Activated T-cell treated with anti-CD3 and anti-CD28 coated beads, Interleukin-2, amount 50 U/mL, for 1 hour (primary cell): ENCODE data around the gene CCDC88B.

Source experiments
- DNase-seq: peaks from one replicate; pipeline ENCODE4 v3.0.0-alpha.2; 2020

Gene CCDC88B

DNA sequence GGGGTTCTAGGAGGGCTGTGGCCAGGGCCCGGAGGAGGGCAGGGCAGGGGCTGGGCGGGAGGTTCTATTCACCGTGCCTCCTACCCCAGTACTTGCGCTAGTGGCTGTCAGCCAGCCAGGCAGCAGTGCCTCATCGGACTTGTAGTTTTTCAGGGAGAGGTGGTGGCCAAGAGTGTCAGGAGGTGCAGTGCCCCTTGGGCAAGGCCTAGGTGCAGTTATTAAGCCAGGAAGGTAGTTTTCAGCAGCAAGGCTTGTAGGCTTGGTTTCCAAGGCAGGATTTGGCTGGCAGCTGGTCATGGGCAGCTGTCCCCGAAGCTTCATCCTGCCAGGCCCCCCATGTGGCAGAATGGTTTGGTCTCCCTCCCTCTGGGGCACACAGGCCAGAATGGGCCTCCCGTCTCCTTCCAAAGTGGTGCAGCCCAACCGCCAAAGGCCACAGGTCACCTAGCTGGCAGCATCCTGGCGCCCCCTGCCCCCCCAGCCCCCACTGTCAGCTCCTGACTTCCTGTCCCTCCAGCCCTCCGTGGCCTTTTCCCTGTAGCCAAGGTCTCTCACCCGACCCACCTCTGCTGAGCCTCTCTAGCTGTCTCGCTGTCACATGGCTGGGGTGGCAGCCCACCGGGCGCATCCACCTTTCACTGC, 8.5 kb downstream of the CCDC88B start:
- DNase-seq = no peak

DNA sequence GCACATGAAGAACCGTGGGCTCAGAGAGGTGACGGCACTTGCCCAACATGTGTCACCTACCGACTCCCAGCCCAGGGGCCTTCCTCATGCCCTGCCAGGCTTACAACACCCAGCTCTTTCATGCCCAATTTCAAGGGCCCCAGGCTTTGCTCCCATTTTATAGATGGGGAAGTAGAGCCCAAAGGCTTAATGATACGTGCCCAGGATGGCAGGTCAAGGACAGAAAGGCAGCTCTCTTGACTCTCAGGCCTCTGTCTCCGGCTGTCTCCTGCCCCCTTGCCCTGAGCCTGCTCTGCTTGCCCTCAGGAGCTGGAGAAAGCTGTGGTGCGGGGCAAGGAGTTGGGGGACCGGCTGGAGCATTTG, 9.0 kb downstream of the CCDC88B start:
- DNase-seq = no peak

GRCh38 chr11:64349404-64349803, 9.4 kb downstream of the CCDC88B start:
- DNase-seq = no peak

DNA sequence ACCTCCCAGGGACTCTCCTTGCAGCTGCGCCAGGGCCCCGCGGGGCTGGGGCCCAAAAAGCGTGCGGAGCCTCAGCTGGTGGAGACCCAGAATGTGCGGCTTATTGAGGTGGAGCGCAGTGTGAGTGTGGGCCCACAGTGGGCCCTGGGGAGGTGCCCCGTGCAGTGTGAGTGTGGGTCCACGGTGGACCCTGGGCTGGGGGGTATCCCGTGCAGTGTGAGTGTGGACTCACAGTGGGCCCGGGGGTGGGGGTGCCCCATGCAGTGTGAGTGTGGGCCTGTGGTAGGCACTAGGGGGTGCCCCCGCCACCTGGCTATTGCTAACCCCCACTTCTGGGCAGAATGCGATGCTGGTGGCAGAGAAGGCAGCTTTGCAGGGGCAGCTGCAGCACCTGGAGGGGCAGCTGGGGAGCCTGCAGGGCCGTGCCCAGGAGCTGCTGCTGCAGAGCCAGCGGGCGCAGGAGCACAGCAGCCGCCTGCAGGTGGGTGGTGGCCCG, 11.2 kb downstream of the CCDC88B start:
- DNase-seq = no peak

DNA sequence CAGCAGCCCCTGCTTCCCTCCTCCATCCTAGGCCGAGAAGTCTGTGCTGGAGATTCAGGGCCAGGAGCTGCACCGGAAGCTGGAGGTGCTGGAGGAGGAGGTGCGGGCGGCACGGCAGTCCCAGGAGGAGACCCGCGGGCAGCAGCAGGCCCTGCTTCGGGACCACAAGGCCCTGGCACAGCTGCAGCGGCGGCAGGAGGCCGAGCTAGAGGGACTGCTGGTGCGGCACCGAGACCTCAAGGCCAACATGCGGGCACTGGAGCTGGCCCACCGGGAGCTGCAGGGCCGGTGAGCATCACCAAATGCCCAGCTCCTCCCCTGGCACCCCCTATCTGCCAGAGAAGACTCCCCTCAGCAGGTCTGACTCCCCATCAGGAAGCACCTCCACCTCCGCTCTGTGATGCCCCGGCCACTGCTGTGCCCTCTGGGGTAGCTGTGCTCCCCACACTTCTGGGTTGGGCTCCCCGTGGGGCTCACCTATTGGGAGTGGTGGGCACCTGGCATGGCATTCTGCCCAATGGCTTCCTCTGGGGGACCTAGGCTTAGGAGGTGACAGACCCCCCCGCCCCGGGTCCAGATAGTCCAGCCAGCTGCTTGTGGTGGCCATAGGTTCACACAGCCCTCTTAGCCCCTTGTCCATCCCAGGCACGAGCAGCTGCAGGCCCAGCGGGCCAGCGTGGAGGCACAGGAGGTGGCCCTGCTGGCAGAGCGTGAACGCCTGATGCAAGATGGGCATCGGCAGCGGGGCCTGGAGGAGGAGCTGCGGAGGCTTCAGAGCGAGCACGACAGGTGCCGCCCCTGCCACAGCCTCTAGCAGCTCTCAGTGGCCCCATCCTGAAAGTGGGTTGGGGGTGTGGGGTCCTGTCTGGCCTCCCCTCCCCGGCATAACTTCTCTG, 12.3 kb downstream of the CCDC88B start:
- no peak for DNase-seq

DNA sequence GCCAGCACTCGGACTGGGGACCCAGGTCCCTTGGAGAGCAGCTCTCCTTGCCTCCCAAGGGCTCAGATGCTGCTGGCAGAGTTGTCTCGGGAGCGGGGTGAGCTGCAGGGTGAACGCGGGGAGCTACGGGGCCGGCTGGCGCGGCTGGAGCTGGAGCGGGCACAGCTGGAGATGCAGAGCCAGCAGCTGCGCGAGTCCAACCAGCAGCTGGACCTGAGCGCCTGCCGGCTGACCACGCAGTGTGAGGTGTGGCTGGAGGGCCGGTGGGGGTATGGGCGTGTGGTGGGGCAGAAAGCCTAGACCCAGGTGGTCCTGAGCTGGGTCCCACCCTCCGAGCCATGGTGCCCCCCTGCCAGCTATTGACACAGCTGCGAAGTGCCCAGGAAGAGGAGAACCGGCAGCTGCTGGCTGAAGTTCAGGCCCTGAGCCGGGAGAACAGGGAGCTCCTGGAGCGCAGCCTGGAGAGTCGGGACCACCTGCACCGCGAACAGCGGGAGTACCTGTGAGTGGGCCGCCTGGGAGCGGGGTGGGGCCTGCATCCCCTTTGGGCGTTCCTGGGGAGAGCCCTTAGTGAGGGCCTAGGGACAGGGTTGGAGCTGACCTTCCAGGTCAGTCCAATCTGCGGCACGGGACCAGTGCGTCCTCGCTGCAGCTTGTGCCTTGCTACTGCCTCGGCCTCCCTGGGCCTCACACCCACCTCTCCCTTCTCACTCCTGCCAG, 13.2 kb downstream of the CCDC88B start:
- DNase-seq = no peak

DNA sequence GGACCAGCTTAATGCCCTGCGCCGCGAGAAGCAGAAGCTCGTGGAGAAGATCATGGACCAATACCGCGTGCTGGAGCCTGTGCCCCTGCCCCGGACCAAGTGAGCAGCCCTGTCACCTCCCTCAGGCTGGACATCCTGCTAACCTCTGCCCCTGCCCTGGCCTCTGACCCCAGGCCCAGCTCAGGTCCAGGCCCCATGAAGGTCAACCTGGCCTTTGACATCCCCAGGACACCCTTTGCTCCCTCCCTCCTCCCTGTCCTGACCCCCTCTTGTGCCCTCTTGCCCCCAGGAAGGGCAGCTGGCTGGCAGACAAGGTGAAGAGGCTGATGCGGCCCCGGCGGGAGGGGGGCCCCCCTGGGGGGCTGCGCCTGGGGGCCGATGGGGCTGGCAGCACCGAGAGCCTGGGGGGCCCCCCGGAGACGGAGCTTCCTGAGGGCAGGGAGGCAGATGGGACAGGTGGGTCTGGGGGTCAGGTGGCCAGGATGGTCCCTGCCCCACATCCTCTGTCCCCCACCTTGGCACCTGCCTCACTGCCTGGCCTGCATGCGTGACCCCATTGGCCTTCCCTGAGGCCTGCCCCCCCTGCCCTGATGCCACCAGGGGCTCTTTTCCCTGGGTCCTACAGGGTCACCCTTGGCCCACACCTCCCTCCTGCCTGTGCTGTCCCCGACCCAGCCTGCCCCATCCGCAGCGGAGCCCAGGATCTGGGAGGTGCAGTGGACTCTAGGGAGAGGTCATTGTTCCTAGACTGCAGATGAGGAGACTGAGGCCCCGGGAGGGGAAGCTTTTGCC, 13.9 kb downstream of the CCDC88B start:
- DNase-seq = no peak

DNA sequence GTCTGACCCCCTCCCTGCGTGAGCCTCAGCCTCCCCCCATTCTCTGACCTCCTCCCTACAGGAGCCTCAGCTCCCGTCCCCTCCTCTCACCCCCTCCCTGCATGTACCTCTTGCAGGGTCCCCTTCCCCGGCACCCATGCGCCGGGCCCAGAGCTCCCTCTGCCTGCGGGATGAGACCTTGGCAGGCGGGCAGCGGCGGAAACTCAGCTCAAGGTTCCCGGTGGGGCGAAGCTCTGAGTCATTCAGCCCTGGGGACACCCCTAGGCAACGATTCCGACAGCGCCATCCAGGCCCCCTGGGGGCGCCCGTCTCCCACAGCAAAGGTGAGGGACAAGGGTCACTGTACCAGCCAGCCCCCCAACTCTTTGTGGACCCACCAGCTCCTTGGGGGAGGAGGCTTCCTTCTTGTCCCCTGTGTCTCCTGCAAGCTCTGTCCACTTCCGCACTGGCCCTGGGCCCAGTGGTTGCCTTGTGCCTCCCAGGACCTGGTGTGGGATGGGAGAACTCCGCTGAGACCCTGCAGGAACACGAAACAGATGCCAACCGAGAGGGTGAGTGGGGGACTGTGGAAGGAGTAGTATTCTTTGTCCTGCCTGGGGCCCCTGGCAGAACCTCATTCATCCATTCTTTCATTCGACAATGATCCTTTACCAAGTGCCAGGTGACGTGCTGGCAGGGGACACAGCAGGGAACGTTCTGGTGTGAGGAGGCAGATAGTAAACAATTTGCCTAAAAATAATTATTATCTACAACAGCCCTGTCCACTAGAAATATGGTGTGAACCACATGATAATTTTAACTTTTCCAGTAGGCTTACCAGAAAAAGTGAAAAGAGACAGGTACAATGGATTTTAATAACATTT, 15.3 kb downstream of the CCDC88B start:
- peak; percentile 60 for DNase-seq

DNA sequence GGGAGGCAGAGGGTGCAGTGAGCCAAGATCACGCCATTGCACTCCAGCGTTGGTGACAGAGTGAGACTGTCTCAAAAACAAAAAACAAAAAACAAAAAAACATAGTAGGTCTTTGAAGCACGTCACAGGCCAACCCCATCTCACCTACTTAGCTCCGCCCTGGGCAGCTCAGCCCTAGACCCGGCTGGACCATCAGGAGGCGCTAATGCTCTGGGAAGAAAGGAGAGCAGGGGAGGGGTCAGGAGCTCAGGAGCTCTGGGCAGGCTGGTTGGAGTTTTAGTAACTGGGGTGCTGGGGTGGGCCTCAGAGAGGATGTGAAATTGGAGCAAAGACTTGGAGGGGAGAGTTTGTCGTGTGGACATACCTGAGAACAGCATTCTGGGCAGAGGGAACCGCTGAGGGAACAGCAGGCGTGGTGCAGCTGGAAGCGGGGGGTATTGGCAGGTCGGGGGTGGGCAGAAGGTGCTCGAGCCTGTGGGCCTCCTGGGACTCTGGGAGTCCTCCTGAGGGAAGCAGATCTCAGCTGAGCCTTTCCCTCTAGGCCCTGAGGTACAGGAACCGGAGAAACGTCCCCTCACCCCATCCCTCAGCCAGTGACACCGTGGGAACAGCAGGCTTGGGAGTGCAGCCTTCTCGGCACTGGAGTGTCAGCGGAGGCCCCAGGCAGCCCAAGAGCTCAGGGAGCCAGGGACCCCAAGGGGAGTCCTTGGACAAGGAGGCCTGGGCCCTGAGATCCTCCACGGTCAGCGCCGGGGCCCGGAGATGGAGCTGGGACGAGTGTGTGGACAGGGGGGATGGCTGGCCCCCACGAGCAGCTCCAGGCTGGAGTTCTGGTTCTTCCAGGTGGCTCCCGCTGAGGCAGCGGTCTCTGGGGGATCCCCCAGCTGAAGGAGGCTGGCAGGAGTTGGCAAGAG, 16.8 kb downstream of the CCDC88B start:
- no peak for DNase-seq

DNA sequence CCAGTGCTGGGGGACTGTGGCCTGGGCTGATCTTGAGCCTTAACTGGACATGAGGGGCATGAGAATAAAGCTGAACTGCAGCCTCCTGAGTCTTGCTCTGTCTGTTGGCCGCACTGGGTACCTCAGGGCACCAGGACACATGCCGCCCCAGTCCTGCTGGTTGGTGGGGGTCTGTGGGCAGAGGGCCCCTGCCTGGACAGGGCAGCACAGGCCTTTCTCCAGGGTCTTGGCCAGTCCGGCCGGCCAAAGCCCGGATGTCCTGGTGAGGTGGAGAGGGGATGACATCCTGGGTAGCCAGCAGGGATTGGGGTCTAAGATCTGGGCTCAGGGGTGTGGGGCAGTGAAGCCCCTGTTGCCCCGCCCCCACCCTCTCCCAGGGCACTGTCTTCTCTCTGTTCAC, 17.4 kb downstream of the CCDC88B start:
- no peak for DNase-seq

DNA sequence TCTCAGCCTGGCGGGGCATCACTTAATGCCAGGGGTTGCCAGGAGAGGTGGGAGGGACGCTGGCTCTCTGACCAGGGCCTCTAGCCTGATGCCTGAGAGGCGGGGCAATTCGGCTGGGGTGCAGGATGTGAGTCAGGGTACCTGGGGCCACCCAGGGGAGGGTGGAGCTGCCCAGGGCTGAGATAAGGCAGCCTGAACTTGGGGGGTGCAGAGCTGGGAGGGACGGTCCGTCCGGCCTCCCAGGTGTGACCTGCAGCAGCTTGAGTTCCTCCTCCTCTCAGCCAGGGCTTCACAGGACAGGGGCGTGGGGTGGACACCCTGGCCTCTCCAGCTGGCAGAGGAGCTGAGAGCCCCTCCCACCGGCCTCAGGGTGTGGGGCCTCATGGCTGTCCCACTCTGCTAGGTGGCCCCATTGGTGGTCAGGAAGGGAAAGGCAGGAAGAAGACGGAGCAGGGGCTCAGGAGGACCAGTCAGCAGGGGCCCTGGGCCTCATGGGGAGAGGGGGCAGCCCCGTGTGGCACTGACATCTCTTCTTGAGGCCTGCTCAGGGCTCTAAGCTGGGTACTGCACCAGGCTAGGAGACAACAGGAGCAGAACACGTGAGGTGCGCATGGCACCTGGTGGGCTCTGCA, 18.0 kb downstream of the CCDC88B start:
- DNase-seq = peak; percentile 60

DNA sequence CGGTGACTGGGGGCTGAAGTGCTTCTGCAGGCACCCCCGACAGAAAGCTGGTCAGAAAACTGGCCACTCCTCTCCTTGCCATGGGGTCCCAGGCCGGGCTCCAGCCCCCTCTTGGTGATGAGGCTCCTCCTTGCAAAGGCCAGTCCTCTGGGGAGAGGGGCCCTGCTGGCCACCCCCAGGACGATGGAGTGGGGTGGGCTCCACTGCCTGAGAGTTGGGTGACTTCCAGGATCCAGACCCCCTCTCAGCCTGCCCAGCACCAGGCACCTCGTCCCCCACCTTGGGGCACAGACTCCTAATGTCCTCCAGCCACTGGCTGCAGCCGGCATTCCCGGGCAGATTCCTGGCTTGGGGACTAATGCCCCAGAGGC, 18.5 kb downstream of the CCDC88B start:
- DNase-seq = no peak

DNA sequence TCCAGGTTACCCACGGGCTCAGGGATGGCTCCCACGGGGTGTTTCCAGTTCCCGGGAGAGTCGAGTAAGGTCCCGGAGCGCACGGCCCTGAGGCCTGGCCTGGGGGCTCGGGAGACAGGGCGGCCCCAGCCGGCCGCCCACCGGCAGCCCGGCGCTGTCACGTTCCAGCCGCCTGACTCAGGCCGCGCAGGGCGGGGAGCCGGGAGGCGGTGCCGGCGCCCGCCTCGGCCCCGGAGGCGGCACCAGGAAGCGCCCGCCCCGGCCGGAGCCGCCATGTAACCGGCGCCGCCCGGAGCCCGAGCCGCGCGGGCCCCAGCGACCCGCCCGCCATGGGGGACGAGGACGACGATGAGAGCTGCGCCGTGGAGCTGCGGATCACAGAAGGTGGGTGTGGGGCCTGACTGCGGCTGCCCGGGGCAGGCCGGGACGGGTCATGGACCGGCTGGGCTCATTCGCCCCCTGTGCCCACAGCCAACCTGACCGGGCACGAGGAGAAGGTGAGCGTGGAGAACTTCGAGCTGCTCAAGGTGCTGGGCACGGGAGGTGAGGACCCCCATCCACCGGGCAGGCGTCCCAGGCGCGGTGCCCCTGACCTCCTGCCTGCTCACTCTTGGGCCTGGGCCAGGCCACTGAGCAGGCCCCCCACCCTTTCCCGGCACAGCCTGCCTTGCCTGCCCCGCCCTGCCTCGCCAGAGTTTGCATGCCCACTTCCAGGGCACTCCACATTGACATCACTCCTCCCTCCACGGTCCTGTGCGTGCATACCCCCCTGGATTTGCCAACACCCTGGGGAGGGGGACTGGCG, 19.1 kb downstream of the CCDC88B start, which contains the start of gene RPS6KA4:
RPS6KA4 (plus strand) TSS at position 256 of the 805 bp plus-strand sequence; CDS start at position 330, 74 bp downstream.
- peak; percentile 63 for DNase-seq

GRCh38 chr11:64359712-64360445, 19.9 kb downstream of the CCDC88B start:
- peak; percentile 51 for DNase-seq

DNA sequence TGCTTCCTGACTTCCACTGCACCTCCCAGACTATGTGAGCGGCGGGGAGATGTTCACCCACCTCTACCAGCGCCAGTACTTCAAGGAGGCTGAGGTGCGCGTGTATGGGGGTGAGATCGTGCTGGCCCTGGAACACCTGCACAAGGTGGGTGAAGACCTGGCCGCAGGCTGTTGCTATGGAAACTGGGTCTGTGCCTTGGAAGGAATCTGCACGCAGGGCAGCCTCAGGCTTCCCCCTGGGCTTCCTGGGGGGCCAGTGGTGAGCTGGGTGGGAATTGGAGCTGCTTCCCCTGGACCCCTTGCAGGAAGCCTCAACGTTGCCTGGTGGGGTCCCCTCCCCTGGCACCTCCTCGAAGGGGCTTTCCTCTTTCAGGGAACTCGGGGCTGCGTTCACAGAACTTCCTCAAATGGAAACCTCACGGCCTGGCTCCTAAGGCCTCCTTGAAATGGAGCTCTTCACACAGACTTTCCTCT, 20.5 kb downstream of the CCDC88B start:
- DNase-seq = no peak

GRCh38 chr11:64361659-64362058, 21.7 kb downstream of the CCDC88B start:
- DNase-seq = no peak

DNA sequence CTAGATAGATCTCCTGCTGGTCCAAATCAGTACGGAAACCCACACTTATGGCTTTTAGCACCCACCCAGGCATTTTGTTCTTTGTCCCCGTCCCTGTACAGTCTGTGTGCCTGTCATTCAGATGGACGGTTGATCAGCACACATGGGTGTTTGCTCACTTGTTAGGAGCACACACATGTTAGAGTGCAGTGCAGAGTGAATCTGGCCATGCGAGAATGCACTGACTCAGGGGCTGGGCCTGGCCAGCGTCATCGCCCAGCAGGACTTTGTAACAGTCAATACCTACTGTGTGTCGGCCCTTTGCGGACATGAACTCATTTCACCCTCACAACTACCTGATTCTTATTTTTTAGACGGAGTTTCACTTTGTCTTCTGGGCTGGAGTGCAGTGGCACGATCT, 22.3 kb downstream of the CCDC88B start:
- no peak for DNase-seq

DNA sequence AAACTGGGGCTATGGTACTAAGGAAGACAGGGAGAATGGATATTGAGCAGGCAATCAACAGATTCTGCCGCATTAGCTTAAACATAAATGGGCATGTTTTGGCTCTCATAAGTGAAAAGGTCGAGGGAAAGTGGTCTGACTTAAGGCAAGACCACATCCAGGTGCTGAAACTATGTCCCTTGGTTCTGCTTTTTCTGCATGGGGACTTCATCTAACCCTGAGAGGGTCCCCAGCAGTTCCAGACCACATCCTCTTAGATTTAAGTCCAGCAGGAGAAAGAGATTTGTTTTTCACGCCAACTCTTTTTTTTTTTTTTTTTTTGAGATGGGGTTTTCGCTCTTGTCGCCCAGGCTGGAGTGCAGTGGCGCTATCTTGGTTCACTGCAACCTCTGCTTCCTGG, 24.4 kb downstream of the CCDC88B start:
- no peak for DNase-seq
